ENCODE measurements around the gene MAN1C1. TPM values are rescaled to one million over a fixed set of nuclear protein-coding genes. Genes with fewer than 3 reads are reported as not detected.

MAN1C1 gene
- total RNA-seq, 1 donor from 2014 or later: 9.1 TPM

- H3K36me3 Mint-ChIP-seq: no peaks in the 10 kb centered on the region
- H3K27me3 Mint-ChIP-seq: peaks cover 32% of the 10 kb centered on the region
- peaks cover 8% of the 10 kb centered on the region for H3K4me1 Mint-ChIP-seq (ENCODE audit: unreplicated experiment)
- H3K9me3 Mint-ChIP-seq: no peaks in the 10 kb centered on the region
- no peak overlapping the region for H3K27ac Mint-ChIP-seq
- no peak for TF ChIP-seq CTCF (conservative IDR thresholded peaks at IDR 0.05)
- no peak for DNase-seq (ENCODE audit: extremely low spot score, unreplicated experiment)
- H3K4me3 Mint-ChIP-seq: no peak overlapping the region
These were observed 141.2 kb downstream of the MAN1C1 start for GRCh38 chr1:25757846-25758185.

DNA sequence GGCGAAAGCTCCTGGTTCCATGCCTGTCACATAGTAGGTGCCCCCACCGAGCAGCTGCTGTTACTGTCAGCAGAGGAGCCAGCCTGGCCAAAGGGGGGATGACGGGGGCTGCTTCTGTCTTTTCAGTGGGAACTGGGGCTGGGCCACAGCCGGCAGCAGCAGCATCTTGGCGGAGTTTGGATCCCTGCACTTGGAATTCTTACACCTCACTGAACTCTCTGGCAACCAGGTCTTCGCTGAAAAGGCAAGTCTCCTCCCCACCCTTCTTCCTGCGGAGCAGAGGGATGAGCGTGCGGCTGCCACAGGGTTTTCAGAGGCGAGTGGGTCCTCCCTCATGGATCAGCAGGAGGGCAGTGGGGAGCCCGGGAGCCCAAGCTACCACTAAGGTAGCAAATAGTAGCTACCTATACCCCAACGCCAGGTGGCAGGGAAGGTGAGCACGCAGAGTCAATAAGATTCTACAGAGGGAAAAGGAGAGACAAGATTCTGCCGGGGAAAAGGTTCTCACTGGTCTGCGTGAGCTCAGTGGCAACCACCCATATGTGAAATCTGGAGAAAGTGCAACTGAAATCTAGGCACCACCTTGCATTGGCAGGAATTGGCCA is 142.0 kb downstream of the MAN1C1 start:
- no peak for TF ChIP-seq CTCF (conservative IDR thresholded peaks at IDR 0.05)
- no peaks in the 10 kb centered on the region for H3K9me3 Mint-ChIP-seq
- peaks cover 8% of the 10 kb centered on the region for H3K4me1 Mint-ChIP-seq (ENCODE audit: unreplicated experiment)

DNA sequence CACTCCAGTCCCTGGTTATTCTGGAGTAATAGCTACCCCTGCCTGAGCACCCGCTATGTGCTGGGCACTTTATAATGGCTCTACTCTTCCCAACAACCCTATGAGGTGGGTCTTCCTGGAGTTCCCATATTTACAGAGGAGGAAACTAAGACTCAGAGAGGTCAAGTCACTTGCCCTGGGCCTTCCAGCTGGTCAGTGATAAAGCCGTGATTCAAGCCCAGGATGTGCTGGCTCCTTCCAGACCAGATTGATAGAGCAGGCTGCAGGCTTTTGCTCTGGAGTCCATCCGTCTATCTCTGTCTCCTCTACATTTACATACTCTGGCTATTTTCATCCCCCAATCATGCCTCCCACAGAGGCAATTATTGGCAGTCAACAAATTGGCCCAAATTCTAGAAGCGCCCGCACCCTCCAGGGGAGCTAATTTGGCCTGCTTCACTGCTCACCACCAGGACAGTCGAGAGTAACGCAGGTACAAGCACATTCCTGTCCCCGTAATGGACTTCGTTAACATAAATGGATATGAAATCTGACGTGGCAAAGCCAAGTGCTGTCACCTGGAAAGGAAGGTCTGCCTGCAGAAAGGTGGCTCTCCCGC is 143.6 kb downstream of the MAN1C1 start:
- H3K4me3 Mint-ChIP-seq: no peak overlapping the region
- no peak overlapping the region for H3K27ac Mint-ChIP-seq
- H3K36me3 Mint-ChIP-seq: no peaks in the 10 kb centered on the region
- peaks cover 29% of the 10 kb centered on the region for H3K27me3 Mint-ChIP-seq
- no peak for DNase-seq (ENCODE audit: extremely low spot score, unreplicated experiment)
- peaks cover 8% of the 10 kb centered on the region for H3K4me1 Mint-ChIP-seq (ENCODE audit: unreplicated experiment)
- no peaks in the 10 kb centered on the region for H3K9me3 Mint-ChIP-seq
- TF ChIP-seq CTCF (conservative IDR thresholded peaks at IDR 0.05): no peak

More for the DNA sequence above, 142.0 kb downstream of the MAN1C1 start:
- H3K36me3 Mint-ChIP-seq: no peaks in the 10 kb centered on the region
- H3K27me3 Mint-ChIP-seq: peaks cover 32% of the 10 kb centered on the region
- no peak overlapping the region for H3K27ac Mint-ChIP-seq
- H3K4me3 Mint-ChIP-seq: no peak overlapping the region
- no peak for DNase-seq (ENCODE audit: extremely low spot score, unreplicated experiment)

GRCh38 chr1:25760871-25761270 is 144.3 kb downstream of the MAN1C1 start:
- Mint-ChIP-seq H3K9me3 (no peaks in the 10 kb centered on the region), H3K4me3 (no peak overlapping the region), H3K27ac (no peak overlapping the region), H3K36me3 (no peaks in the 10 kb centered on the region), H3K4me1 (ENCODE audit: unreplicated experiment) (peaks cover 15% of the 10 kb centered on the region), H3K27me3 (peaks cover 29% of the 10 kb centered on the region)
- no peak for TF ChIP-seq CTCF (conservative IDR thresholded peaks at IDR 0.05)
- no peak for DNase-seq (ENCODE audit: extremely low spot score, unreplicated experiment)

- Mint-ChIP-seq H3K4me3 (no peak overlapping the region), H3K27me3 (peaks cover 16% of the 10 kb centered on the region), H3K36me3 (no peaks in the 10 kb centered on the region), H3K4me1 (ENCODE audit: unreplicated experiment) (peaks cover 12% of the 10 kb centered on the region), H3K27ac (no peak overlapping the region), H3K9me3 (no peaks in the 10 kb centered on the region)
- DNase-seq (ENCODE audit: extremely low spot score, unreplicated experiment): no peak
- TF ChIP-seq CTCF (conservative IDR thresholded peaks at IDR 0.05): no peak
These were observed 146.9 kb downstream of the MAN1C1 start for GRCh38 chr1:25763493-25763892.

Data from type B pancreatic cell (in vitro differentiated cells).